Suppressor macrophage treated with lipopolysaccharide for 4 hours (primary cell): ENCODE data around the gene COMP.
"Not testable (repeated sequence)": the region's sequence is repeated elsewhere in the genome, so short reads cannot be mapped to it uniquely, and the experiment has no call there.

Source experiments
- DNase-seq: peaks from one replicate; pipeline ENCODE4 v3.0.0-alpha.2; 2020

The COMP gene

GRCh38 chr19:18790566-18791314, at the start of gene COMP:
Gene COMP, minus strand, starts transcription at chr19:18791305. Its CDS starts 36 bp downstream, at chr19:18791269.
- DNase-seq: no peak

DNA sequence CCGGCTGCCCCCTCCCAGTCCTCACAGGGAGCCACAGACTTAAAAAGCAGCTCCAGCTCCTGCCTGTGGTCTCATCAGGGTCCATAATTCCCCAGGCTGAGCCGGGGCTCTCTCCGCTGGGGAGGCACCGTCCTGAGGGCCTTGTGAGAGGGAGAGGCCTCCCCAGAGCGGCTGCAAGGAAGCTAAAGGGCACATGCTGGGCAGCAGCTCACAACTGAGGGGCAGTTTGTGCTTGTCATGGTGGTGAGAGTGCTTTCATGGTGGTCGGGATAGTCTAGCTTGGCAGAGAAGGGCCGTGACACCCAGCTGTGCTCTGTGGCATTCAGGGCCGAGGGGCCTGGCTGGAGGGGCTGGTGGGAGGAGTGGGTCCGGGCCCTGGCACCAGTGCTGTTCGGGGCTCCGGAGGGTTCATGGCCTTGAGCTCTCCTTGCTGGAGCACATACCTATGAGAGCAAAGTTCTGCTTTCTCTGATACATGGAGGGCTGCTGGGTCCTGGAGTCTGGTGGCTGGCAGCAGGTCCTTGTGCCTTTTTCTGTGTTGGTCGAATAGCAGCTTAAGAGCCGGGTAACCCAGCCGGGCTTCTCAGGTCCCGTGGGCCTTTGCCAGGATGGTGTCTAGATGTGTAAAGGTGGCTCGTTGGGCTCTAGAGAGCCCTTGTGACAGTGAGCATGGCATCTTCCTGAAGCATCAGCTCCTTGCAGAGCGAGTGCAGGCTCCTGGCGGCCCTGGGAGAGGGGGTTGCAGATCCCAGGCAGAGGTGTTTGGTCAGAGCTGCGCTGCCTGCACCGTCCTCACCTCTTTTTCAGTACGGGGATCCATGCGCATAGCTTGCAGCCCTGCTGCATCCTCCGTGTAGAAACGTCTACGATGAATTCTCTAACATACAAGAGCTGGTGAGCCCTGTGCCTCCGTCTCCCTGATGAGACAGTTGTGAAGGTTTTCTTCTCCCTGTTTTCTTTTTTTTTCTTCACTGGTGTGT, 49.5 kb upstream of the COMP start:
- no peak for DNase-seq

GRCh38 chr19:18839465-18840287, 48.6 kb upstream of the COMP start:
- no peak for DNase-seq

DNA sequence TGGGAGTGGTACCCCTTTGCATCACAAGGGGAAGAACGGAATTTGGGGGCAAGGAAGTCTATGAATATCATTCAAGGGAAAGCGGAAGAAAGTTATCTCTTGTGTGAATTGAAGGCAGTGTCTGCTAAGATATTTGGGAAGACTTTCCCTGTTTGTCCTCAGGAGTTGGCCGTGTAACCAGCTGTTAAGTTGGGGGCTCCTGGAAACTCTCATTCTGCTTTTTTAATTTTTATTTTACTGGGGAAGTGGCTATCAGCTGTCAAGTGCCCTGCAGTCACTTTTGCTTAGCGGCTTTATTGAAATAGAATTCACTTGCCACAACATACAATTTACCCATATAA, 43.5 kb upstream of the COMP start:
- no peak for DNase-seq

- no peak for DNase-seq
These were observed 42.9 kb upstream of the COMP start for GRCh38 chr19:18833849-18834643.

- no peak for DNase-seq
These were observed 42.0 kb upstream of the COMP start for GRCh38 chr19:18833141-18833476.

DNA sequence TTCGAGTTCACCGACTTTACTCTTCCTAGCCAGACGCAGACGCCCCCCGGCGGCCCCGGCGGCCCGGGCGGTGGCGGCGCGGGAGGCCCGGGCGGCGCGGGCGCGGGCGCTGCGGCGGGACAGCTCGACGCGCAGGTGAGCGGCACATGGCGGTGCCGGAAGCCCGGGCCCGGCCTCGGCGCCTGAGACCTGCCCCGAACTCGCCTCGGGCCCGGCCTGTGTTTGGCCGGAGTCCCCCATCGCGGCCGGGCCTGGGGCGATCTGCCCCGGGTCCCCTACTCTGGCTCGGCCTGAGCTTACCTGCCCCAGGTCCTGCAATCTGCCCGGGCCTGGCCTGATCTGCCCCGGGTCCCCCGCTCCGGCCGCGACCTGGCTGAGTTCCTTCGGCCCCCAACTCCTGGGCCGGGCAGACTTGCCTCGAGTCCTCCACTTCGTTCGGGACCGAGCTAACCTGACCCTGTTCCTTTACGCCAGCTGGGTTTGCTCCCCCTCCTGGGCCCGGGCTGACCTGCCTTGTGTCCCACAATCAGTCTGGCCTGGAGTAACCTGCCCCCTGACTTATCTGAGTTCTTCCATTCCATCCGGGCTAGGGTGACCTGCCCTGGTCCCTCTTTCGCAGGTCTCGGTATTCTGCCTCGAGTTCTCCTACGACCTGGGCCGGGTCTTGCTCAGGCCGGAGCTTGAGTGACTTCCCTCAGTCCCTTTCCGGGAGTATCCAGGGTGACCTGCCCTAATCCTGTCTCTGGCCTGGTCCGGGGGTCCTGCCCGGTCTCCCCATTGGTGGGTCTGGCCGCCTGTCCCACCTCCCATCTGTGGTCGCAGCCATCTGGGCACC, 41.4 kb upstream of the COMP start:
- DNase-seq: peak; percentile 37

GRCh38 chr19:18831524-18832305, 40.6 kb upstream of the COMP start, which contains the start of gene UPF1:
Gene UPF1, plus strand, starts transcription at chr19:18831959. Its CDS starts 251 bp downstream, at chr19:18832210.
- DNase-seq: peak; percentile 98

DNA sequence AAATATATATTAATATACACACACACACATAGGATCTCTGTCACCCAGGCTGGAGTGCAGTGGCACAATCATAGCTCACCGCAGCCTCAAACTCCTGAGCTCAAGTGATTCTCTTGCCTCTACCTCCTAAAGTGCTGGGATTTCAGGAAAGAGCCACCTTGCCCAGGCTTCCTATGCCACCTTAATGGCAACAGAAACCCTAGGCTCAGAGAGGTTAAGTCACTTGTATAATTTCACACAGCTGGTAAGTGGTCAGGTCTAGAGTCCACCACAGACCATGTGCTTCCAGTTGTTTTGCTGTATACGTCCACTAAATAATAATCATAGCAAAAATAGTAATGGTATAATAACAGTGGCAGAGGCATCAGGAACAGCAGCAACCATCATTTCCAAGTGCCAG, 39.4 kb upstream of the COMP start:
- DNase-seq: no peak

DNA sequence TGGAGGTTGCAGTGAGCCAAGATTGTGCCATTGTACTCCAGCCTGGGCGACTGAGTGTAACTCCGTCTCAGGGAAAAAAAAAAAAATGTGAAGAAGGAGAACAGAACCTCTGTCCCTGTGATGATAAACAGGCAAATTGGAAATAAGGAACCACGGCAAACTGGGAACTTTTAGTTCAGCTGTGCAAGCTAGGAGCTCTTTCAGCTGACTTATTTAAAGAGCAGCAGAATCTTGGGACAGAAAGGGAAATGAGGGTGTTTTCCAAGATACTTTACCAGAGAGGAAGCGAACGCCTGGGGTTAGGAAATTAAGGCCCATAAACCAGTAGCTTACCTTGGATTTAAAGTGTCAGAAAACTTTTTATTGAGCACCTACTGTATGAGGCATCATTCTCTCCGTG, 37.7 kb upstream of the COMP start:
- DNase-seq: peak; percentile 31

DNA sequence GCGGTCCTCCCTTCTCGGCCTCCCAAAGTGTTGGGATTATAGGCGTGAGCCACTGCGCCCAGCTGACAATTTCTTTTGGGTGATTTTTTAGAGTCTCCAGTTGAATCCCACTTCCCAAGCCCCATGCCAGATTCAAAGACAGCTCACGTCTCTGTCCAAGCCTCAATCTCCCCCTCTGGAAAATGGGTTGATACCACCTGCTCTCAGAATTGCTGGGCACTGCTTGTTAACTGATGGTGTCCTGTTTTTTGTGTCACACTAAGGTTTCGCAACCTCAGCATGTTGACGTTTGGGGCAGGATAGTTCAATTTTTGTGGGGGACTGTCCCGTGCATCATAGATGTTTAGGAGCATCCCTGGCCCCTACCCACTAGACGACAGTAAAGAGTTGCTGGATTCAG, 26.5 kb upstream of the COMP start:
- no peak for DNase-seq

GRCh38 chr19:18816645-18817044, 25.5 kb upstream of the COMP start:
- DNase-seq: not testable (repeated sequence)

DNA sequence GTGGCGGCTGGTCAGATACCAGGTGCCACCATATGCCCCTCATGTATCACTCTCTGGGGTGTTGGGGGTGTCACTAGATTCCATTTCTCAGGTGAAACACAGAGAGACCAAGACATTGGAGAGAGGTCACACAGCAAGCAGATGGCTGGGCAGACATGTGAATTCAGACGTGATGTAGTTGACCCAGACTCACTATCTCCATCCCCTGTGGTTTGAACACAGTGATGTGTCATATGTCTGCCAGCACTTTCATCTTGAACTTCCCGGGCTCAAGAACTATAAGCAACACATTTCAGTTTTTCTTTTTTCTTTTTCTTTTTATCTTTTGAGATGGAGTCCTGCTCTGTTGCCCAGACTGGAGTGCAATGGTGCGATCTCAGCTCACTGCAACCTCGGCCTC, 24.6 kb upstream of the COMP start:
- DNase-seq: no peak

- no peak for DNase-seq
These were observed 23.0 kb upstream of the COMP start for GRCh38 chr19:18814063-18814462.

DNA sequence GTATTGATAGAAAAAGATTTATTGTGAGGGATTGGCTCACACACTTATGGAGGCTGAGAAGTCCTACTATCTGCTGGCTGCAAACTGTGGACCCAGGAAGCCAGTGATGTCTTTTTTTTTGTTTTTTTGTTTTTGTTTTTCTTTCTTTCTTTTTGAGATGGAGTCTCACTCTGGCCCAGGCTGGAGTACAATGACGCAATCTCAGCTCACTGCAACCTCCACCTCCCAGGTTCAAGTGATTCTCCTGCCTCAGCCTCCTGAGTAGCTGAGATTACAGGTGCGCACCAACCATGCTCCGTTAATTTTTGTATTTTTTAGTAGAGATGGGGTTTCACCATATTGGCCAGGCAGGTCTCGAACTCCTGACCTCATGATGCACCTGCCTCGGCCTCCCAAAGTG, 20.5 kb upstream of the COMP start:
- DNase-seq: not testable (repeated sequence)

DNA sequence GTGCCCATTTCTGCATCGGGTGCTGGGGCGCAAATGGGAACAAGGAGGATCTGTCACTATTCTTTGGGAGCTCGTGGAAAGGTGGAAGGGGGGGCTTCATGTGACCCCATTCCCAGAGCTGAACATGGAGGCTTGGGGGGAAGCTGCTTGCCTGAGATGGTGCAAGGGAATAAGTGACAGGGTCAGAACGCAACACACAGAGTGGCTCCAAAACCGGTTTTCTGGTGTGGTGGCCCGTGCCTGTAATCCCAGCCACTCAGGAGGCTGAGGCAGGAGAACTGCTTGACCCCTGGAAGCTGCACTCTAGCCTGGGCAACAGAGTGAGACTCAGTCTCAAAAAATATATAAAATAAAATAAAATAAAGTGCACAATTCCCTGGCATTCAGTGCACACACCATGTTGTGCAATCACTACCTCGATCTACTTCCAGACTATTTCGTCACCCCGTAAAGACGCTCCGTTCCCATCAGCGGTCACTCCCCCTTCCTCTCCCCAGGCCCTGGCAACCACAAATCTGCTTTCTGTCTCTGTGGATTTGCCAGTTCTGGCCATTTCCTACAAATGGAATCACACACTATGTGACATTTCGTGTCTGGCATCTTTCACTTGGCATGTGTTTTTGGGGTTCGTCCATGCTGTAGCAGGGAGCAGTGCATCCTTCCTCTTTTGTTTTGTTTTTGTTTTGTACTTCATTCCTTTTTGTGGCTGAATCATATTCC, 18.2 kb upstream of the COMP start:
- DNase-seq: peak; percentile 60

- no peak for DNase-seq
These were observed 16.8 kb upstream of the COMP start for GRCh38 chr19:18807861-18808331.

DNA sequence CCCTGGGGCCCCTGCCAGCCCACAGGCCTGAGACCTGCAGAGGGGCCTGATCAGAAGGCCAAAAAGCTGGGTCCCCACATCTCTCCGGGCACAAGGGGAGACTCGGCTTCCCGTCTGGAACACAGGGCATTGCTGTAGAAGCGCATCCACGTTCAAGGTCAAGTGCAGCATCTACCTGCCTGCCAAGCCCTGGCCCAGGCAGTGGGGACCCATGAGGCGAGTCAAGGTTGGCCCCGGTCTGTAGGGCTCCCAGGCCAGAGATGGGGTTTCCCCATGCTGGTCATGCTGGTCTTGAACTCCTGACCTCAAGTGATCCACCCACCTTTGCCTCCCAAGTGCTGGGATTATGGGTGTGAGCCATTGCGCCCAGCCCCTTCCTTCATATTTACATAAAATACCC, 13.5 kb upstream of the COMP start:
- no peak for DNase-seq

DNA sequence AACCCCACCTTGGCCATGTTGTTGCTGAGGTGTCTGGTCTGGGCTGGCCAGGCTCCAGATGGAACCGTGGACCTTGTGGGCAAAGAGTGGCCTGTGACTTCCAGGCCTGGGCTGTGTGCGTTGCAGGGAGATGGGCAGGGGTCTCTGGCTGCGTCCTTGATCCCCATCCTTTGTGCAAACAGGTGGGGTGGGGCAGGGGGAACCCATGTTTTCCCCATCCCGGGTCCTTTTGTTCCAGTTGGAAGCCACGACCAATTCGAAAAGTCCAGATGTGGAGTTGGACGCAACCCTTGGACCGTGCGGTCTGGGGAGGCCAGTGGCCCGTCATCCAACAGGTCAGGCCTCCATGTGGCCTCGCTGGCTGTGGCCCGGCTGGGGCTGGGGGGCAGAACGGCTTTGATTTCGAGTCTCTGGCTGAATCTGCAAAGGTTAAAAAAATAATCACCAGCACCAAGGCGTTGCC, 13.1 kb upstream of the COMP start:
- no peak for DNase-seq
